HepG2 (cell line): Measurements from ENCODE around the gene CISD3. TPM values are rescaled to one million over a fixed set of nuclear protein-coding genes. Genes with fewer than 3 reads are reported as not detected.

Experiments
- DMTF1 ChIP-seq: sonication (generic); formaldehyde crosslinking; IDR thresholded peaks from 2 replicates; pipeline ENCODE4 v1.4.0; 2020; ENCODE audit warnings: mild to moderate bottlenecking, missing genetic modification reagents
- DPF2 ChIP-seq: sonication (generic); formaldehyde crosslinking; IDR thresholded peaks from 2 replicates; pipeline ENCODE4 v1.4.0; 2020; ENCODE audit warnings: mild to moderate bottlenecking, low read depth, missing genetic modification reagents, borderline replicate concordance
- JUNB ChIP-seq: sonication (generic); formaldehyde crosslinking; IDR thresholded peaks from 2 replicates; pipeline ENCODE4 v1.8.0; 2022; ENCODE audit warnings: missing genetic modification reagents, mild to moderate bottlenecking, borderline replicate concordance
- MXD4 ChIP-seq: IDR thresholded peaks from 2 replicates; pipeline ENCODE4 v1.6.1; 2016; ENCODE audit warnings: mild to moderate bottlenecking, missing biosample characterization, missing genetic modification reagents
- SALL1 ChIP-seq: sonication (generic); formaldehyde crosslinking; IDR thresholded peaks from 2 replicates; pipeline ENCODE4 v1.8.0; 2022; ENCODE audit warnings: mild to moderate bottlenecking, missing genetic modification reagents
- SRSF9 ChIP-seq: fragments of 200-400 bp; formaldehyde crosslinking; IDR thresholded peaks from 2 replicates; pipeline ENCODE4 v1.6.1; 2018; ENCODE audit warnings: borderline replicate concordance, mild to moderate bottlenecking, low read depth, low read length; ENCODE audit not compliant: insufficient read depth, poor library complexity, severe bottlenecking
- ZNF160 ChIP-seq: sonication (generic); formaldehyde crosslinking; IDR thresholded peaks from 2 replicates; pipeline ENCODE4 v1.8.0; 2022; ENCODE audit warnings: mild to moderate bottlenecking, inconsistent platforms, missing genetic modification reagents
- ZNF501 ChIP-seq: sonication (generic); formaldehyde crosslinking; IDR thresholded peaks from 2 replicates; pipeline ENCODE4 v1.5.1; 2020; ENCODE audit warnings: mild to moderate bottlenecking, moderate library complexity, missing genetic modification reagents
- ZNF530 ChIP-seq: sonication (generic); formaldehyde crosslinking; IDR thresholded peaks from 2 replicates; pipeline ENCODE4 v1.5.0; 2020; ENCODE audit warnings: low read depth, mild to moderate bottlenecking, missing genetic modification reagents
- ZNF546 ChIP-seq: sonication (generic); formaldehyde crosslinking; conservative IDR thresholded peaks from 2 replicates; pipeline ENCODE4 v1.8.1; 2023; ENCODE audit warnings: mild to moderate bottlenecking, missing genetic modification reagents
- ZNF605 ChIP-seq: sonication (generic); formaldehyde crosslinking; IDR thresholded peaks from 2 replicates; pipeline ENCODE4 v1.8.0; 2022; ENCODE audit warnings: mild to moderate bottlenecking, missing genetic modification reagents
- ZNF639 ChIP-seq: conservative IDR thresholded peaks from 2 replicates; pipeline ENCODE4 v1.6.1; 2018; ENCODE audit warnings: missing genetic modification reagents
- polyA plus RNA-seq, 8 experiments: library from polyadenylated mRNA; depleted of rRNA in 3 of 8; stranded (reverse) in 7 of 8; unstranded in 1 of 8; fragments of >200 nt; fragmentation: Illumina TruSeq in 4 of 8; extraction: Trizol in 4 of 8; gene quantifications; 2 replicates each; pipeline versions ENCODE4 v1.2.1 to v1.2.3, GENCODE V29; 2011 to 2016; ENCODE audit warnings: low read depth in 4 of 8, missing spikeins in 1 of 8, mixed read lengths in 1 of 8; ENCODE audit not compliant: insufficient read depth in 1 of 8
- total RNA-seq, 5 experiments: library from RNA; depleted of rRNA; stranded (reverse); fragments of >200 nt; fragmentation: Illumina TruSeq; extraction: Trizol; gene quantifications; 2 replicates each; pipeline ENCODE4 v1.2.3, GENCODE V29; 2016; ENCODE audit warnings: low read depth in 1 of 5
- TF ChIP-seq, protein P1 (sequence below): sonication (generic); formaldehyde crosslinking; IDR thresholded peaks from 2 replicates; pipeline ENCODE4 v1.4.0; 2020; ENCODE audit warnings: missing genetic modification reagents
- TF ChIP-seq, protein P2 (sequence below): sonication (generic); formaldehyde crosslinking; IDR thresholded peaks from 2 replicates; pipeline ENCODE4 v1.4.0; 2020; ENCODE audit warnings: mild to moderate bottlenecking, missing genetic modification reagents
- TF ChIP-seq, protein P3 (sequence below): sonication (generic); formaldehyde crosslinking; IDR thresholded peaks from 2 replicates; pipeline ENCODE4 v1.8.0; 2022; ENCODE audit warnings: mild to moderate bottlenecking, missing genetic modification reagents, moderate library complexity
- TF ChIP-seq, protein P4 (sequence below): IDR thresholded peaks from 2 replicates; pipeline ENCODE4 v1.6.1; 2012; ENCODE audit warnings: inconsistent platforms
- TF ChIP-seq, protein P5 (sequence below): sonication (generic); formaldehyde crosslinking; IDR thresholded peaks from 2 replicates; pipeline ENCODE4 v1.5.0; 2020; ENCODE audit warnings: mild to moderate bottlenecking, missing genetic modification reagents

The CISD3 gene
- total and polyA plus RNA-seq, 2 of the 13 experiments (the other 11 are each of a cell fraction or from before 2014, with no cell fraction given) = 30.0 to 34.1 TPM

GRCh38 chr17:38746004-38746848, 16.1 kb downstream of the CISD3 start (continued):
- TF ChIP-seq SRSF9 = no peak
- TF ChIP-seq, protein P1, sequence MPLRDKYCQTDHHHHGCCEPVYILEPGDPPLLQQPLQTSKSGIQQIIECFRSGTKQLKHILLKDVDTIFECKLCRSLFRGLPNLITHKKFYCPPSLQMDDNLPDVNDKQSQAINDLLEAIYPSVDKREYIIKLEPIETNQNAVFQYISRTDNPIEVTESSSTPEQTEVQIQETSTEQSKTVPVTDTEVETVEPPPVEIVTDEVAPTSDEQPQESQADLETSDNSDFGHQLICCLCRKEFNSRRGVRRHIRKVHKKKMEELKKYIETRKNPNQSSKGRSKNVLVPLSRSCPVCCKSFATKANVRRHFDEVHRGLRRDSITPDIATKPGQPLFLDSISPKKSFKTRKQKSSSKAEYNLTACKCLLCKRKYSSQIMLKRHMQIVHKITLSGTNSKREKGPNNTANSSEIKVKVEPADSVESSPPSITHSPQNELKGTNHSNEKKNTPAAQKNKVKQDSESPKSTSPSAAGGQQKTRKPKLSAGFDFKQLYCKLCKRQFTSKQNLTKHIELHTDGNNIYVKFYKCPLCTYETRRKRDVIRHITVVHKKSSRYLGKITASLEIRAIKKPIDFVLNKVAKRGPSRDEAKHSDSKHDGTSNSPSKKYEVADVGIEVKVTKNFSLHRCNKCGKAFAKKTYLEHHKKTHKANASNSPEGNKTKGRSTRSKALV (CRISPR knock-in tag) = peak; percentile 33; the same call in 1 of the 2 replicates
- TF ChIP-seq, protein P2, sequence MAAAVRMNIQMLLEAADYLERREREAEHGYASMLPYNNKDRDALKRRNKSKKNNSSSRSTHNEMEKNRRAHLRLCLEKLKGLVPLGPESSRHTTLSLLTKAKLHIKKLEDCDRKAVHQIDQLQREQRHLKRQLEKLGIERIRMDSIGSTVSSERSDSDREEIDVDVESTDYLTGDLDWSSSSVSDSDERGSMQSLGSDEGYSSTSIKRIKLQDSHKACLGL = 0 out of 2 replicates have a peak, but pooled peaks have one; percentile 2
- TF ChIP-seq JUNB (CRISPR knock-in tag) = no peak
- TF ChIP-seq SALL1 (CRISPR knock-in tag) = peak; percentile 97
- peak; percentile 39; the same call in 1 of the 2 replicates for TF ChIP-seq ZNF501
- 0 out of 2 replicates have a peak, but pooled peaks have one; percentile 16 for TF ChIP-seq DPF2
- TF ChIP-seq ZNF530 (CRISPR knock-in tag) = 0 out of 2 replicates have a peak, but pooled peaks have one; percentile 93
- TF ChIP-seq DMTF1 = no peak
- no peak for TF ChIP-seq ZNF546 (CRISPR knock-in tag)
- no peak for TF ChIP-seq ZNF160 (CRISPR knock-in tag)
- peak; percentile 77 for TF ChIP-seq MXD4 (CRISPR knock-in tag)
- TF ChIP-seq, protein P3, sequence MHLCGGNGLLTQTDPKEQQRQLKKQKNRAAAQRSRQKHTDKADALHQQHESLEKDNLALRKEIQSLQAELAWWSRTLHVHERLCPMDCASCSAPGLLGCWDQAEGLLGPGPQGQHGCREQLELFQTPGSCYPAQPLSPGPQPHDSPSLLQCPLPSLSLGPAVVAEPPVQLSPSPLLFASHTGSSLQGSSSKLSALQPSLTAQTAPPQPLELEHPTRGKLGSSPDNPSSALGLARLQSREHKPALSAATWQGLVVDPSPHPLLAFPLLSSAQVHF (CRISPR knock-in tag) = no peak
- TF ChIP-seq ZNF639 = peak; percentile 70; the same call in 1 of the 2 replicates
- TF ChIP-seq ZNF605 (CRISPR knock-in tag) = 0 out of 2 replicates have a peak, but pooled peaks have one; percentile 42
- TF ChIP-seq, protein P4, sequence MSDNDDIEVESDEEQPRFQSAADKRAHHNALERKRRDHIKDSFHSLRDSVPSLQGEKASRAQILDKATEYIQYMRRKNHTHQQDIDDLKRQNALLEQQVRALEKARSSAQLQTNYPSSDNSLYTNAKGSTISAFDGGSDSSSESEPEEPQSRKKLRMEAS = peak; percentile 87
- TF ChIP-seq, protein P5, sequence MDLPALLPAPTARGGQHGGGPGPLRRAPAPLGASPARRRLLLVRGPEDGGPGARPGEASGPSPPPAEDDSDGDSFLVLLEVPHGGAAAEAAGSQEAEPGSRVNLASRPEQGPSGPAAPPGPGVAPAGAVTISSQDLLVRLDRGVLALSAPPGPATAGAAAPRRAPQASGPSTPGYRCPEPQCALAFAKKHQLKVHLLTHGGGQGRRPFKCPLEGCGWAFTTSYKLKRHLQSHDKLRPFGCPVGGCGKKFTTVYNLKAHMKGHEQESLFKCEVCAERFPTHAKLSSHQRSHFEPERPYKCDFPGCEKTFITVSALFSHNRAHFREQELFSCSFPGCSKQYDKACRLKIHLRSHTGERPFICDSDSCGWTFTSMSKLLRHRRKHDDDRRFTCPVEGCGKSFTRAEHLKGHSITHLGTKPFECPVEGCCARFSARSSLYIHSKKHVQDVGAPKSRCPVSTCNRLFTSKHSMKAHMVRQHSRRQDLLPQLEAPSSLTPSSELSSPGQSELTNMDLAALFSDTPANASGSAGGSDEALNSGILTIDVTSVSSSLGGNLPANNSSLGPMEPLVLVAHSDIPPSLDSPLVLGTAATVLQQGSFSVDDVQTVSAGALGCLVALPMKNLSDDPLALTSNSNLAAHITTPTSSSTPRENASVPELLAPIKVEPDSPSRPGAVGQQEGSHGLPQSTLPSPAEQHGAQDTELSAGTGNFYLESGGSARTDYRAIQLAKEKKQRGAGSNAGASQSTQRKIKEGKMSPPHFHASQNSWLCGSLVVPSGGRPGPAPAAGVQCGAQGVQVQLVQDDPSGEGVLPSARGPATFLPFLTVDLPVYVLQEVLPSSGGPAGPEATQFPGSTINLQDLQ (CRISPR knock-in tag) = no peak
